ENCODE data around the gene REV3L.
"Not testable (repeated sequence)": the region's sequence is repeated elsewhere in the genome, so short reads cannot be mapped to it uniquely, and the experiment has no call there.

The REV3L gene

GRCh38 chr6:111478749-111479148 lies 4.3 kb downstream of the REV3L start:
- TF ChIP-seq EZH2phosphoT487 (IDR thresholded peaks at IDR 0.05; ENCODE audit: low read length) (no peak), CTCF (IDR thresholded peaks at IDR 0.05; ENCODE audit: low read length) (peak; percentile 48)
- peaks cover 21% of the 10 kb centered on the region; the same call in 1 of the 2 replicates for H4K20me1 ChIP-seq (ENCODE audit: insufficient read depth, low read length)
- no peak overlapping the region for H2AFZ ChIP-seq (ENCODE audit: low read length)
- H3K27ac ChIP-seq (ENCODE audit: low read length) = no peak overlapping the region
- no peak overlapping the region for H3K4me3 ChIP-seq (ENCODE audit: low read length)
- H3K9me3 ChIP-seq (replicated peaks; ENCODE audit: insufficient read depth, low read length) = no peaks in the 10 kb centered on the region
- no peaks in the 10 kb centered on the region for H3K27me3 ChIP-seq (replicated peaks; ENCODE audit: insufficient read depth, low read length)
- H3K4me2 ChIP-seq (ENCODE audit: low read depth, low read length) = no peak overlapping the region
- no peak overlapping the region for H3K9ac ChIP-seq (ENCODE audit: low read length)
- no peaks in the 10 kb centered on the region for H3K36me3 ChIP-seq (replicated peaks; ENCODE audit: insufficient read depth, low read length)
- peaks cover 85% of the 10 kb centered on the region for H3K79me2 ChIP-seq (ENCODE audit: low read length)
- peaks cover 15% of the 10 kb centered on the region for H3F3A ChIP-seq (ENCODE audit: insufficient read depth, low read length)
- H3K4me1 ChIP-seq (ENCODE audit: low read length) = peaks cover 15% of the 10 kb centered on the region
- no peaks in the 10 kb centered on the region for H3K9me2 ChIP-seq (replicated peaks; ENCODE audit: insufficient read depth, low read length)
- DNase-seq = peak; percentile 65

GRCh38 chr6:111478064-111478476 lies 4.9 kb downstream of the REV3L start:
- H3K79me2 ChIP-seq (ENCODE audit: low read length) = peaks cover 91% of the 10 kb centered on the region
- H3F3A ChIP-seq (ENCODE audit: insufficient read depth, low read length) = peaks cover 15% of the 10 kb centered on the region; the same call in 1 of the 2 replicates
- no peak overlapping the region for H3K27ac ChIP-seq (ENCODE audit: low read length)
- H3K4me1 ChIP-seq (ENCODE audit: low read length) = peaks cover 15% of the 10 kb centered on the region
- no peak overlapping the region for H3K4me3 ChIP-seq (ENCODE audit: low read length)
- H4K20me1 ChIP-seq (ENCODE audit: insufficient read depth, low read length) = peaks cover 21% of the 10 kb centered on the region; the same call in 1 of the 2 replicates
- no peaks in the 10 kb centered on the region for H3K27me3 ChIP-seq (replicated peaks; ENCODE audit: insufficient read depth, low read length)
- DNase-seq = no peak
- no peak overlapping the region for H2AFZ ChIP-seq (ENCODE audit: low read length)
- H3K36me3 ChIP-seq (replicated peaks; ENCODE audit: insufficient read depth, low read length) = no peaks in the 10 kb centered on the region
- H3K4me2 ChIP-seq (ENCODE audit: low read depth, low read length) = no peak overlapping the region
- no peak for TF ChIP-seq EZH2phosphoT487 (IDR thresholded peaks at IDR 0.05; ENCODE audit: low read length)
- TF ChIP-seq CTCF (IDR thresholded peaks at IDR 0.05; ENCODE audit: low read length) = no peak
- no peak for TF ChIP-seq EZH2 (optimal IDR thresholded peaks at IDR 0.05; ENCODE audit: low read depth, low read length)
- H3K9me3 ChIP-seq (replicated peaks; ENCODE audit: insufficient read depth, low read length) = no peaks in the 10 kb centered on the region
- no peaks in the 10 kb centered on the region for H3K9me2 ChIP-seq (replicated peaks; ENCODE audit: insufficient read depth, low read length)
- H3K9ac ChIP-seq (ENCODE audit: low read length) = no peak overlapping the region

- Histone ChIP-seq H3K9me3 (replicated peaks; ENCODE audit: insufficient read depth, low read length) (no peaks in the 10 kb centered on the region), H3K79me2 (ENCODE audit: low read length) (peaks cover 94% of the 10 kb centered on the region), H3F3A (ENCODE audit: insufficient read depth, low read length) (peaks cover 15% of the 10 kb centered on the region; the same call in 1 of the 2 replicates), H3K9me2 (replicated peaks; ENCODE audit: insufficient read depth, low read length) (no peaks in the 10 kb centered on the region), H3K27me3 (replicated peaks; ENCODE audit: insufficient read depth, low read length) (no peaks in the 10 kb centered on the region), H3K9ac (ENCODE audit: low read length) (no peak overlapping the region), H2AFZ (ENCODE audit: low read length) (no peak overlapping the region), H3K27ac (ENCODE audit: low read length) (no peak overlapping the region), H4K20me1 (ENCODE audit: insufficient read depth, low read length) (peaks cover 21% of the 10 kb centered on the region; the same call in 1 of the 2 replicates), H3K4me2 (ENCODE audit: low read depth, low read length) (no peak overlapping the region), H3K36me3 (replicated peaks; ENCODE audit: insufficient read depth, low read length) (no peaks in the 10 kb centered on the region), H3K4me1 (ENCODE audit: low read length) (peaks cover 15% of the 10 kb centered on the region), H3K4me3 (ENCODE audit: low read length) (no peak overlapping the region)
- TF ChIP-seq EZH2phosphoT487 (IDR thresholded peaks at IDR 0.05; ENCODE audit: low read length) (no peak), CTCF (IDR thresholded peaks at IDR 0.05; ENCODE audit: low read length) (no peak), EZH2 (optimal IDR thresholded peaks at IDR 0.05; ENCODE audit: low read depth, low read length) (no peak)
- DNase-seq = no peak
Measured at GRCh38 chr6:111477481-111477938, 5.5 kb downstream of the REV3L start.

- H4K20me1 ChIP-seq (ENCODE audit: insufficient read depth, low read length) = peaks cover 21% of the 10 kb centered on the region; the same call in 1 of the 2 replicates
- peaks cover 92% of the 10 kb centered on the region for H3K79me2 ChIP-seq (ENCODE audit: low read length)
- not testable (repeated sequence) for H3K4me2 ChIP-seq (ENCODE audit: low read depth, low read length)
Measured at GRCh38 chr6:111476061-111476460, 7.0 kb downstream of the REV3L start.

More at GRCh38 chr6:111476061-111476460, 7.0 kb downstream of the REV3L start:
- H3K27ac ChIP-seq (ENCODE audit: low read length); H3K9me2 ChIP-seq (replicated peaks; ENCODE audit: insufficient read depth, low read length); H2AFZ ChIP-seq (ENCODE audit: low read length); H3K9ac ChIP-seq (ENCODE audit: low read length); H3K4me3 ChIP-seq (ENCODE audit: low read length); DNase-seq; H3F3A ChIP-seq (ENCODE audit: insufficient read depth, low read length); H3K9me3 ChIP-seq (replicated peaks; ENCODE audit: insufficient read depth, low read length); H3K27me3 ChIP-seq (replicated peaks; ENCODE audit: insufficient read depth, low read length); H3K36me3 ChIP-seq (replicated peaks; ENCODE audit: insufficient read depth, low read length): not testable (repeated sequence)
- peaks cover 11% of the 10 kb centered on the region for H3K4me1 ChIP-seq (ENCODE audit: low read length)

Data from MM.1S (cell line).